Panc1 (cell line): ENCODE data around the gene PROSER3.

ENCODE experiments used
- POLR2AphosphoS5 ChIP-seq: IDR thresholded peaks from 2 replicates; pipeline ENCODE4 v1.6.1; 2012; ENCODE audit warnings: mild to moderate bottlenecking, low read depth, low read length, moderate library complexity
- SIN3A ChIP-seq: IDR thresholded peaks from 2 replicates; pipeline ENCODE4 v1.6.1; 2012; ENCODE audit warnings: low read depth, mild to moderate bottlenecking, low read length, moderate library complexity, borderline replicate concordance; ENCODE audit not compliant: insufficient read depth
- TF ChIP-seq, protein P1 (sequence below): fragments of 450-650 bp; IDR thresholded peaks from 2 replicates; pipeline ENCODE4 v1.5.1; 2017; ENCODE audit warnings: mild to moderate bottlenecking

DNA sequence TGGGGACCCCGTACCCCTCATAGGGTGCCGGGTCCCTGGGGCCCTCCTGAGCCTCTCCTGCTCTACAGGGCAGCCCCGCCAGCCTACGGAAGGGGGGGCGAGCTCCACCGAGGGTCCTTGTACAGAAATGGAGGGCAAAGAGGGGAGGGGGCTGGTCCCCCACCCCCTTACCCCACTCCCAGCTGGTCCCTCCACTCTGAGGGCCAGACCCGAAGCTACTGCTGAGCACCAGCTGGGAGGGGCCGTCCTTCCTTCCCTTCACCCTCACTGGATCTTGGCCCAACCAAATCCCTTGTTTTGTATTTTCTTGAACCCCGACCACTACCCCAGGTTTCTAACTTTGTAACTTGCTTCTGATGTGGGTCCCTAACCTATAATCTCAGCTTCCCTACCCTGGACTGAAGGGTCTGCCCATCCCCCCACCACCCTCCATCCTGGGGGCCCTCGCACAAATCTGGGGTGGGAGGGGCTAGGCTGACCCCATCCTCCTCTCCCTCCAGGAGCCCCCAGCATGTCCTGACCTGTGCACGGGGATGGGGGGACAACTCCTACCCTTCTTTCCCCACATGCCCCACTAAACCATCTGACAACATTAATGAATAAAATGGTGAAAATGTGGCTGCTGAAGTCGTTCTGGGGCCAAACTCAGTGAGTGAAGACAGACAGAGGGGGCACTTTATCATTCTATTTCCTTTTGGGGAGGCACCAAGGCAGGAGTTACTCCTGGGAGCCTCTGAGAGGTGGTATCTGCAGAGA lies 30.4 kb downstream of the PROSER3 start:
- TF ChIP-seq, protein P1, sequence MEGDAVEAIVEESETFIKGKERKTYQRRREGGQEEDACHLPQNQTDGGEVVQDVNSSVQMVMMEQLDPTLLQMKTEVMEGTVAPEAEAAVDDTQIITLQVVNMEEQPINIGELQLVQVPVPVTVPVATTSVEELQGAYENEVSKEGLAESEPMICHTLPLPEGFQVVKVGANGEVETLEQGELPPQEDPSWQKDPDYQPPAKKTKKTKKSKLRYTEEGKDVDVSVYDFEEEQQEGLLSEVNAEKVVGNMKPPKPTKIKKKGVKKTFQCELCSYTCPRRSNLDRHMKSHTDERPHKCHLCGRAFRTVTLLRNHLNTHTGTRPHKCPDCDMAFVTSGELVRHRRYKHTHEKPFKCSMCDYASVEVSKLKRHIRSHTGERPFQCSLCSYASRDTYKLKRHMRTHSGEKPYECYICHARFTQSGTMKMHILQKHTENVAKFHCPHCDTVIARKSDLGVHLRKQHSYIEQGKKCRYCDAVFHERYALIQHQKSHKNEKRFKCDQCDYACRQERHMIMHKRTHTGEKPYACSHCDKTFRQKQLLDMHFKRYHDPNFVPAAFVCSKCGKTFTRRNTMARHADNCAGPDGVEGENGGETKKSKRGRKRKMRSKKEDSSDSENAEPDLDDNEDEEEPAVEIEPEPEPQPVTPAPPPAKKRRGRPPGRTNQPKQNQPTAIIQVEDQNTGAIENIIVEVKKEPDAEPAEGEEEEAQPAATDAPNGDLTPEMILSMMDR, result no peak
- TF ChIP-seq SIN3A, result no peak
- no peak for TF ChIP-seq POLR2AphosphoS5
